Measurements from ENCODE around the gene PIM3. TPM values are rescaled to one million over a fixed set of nuclear protein-coding genes. Genes with fewer than 3 reads are reported as not detected.

Gene PIM3
- total RNA-seq, 1 donor = 19.9 TPM

DNA sequence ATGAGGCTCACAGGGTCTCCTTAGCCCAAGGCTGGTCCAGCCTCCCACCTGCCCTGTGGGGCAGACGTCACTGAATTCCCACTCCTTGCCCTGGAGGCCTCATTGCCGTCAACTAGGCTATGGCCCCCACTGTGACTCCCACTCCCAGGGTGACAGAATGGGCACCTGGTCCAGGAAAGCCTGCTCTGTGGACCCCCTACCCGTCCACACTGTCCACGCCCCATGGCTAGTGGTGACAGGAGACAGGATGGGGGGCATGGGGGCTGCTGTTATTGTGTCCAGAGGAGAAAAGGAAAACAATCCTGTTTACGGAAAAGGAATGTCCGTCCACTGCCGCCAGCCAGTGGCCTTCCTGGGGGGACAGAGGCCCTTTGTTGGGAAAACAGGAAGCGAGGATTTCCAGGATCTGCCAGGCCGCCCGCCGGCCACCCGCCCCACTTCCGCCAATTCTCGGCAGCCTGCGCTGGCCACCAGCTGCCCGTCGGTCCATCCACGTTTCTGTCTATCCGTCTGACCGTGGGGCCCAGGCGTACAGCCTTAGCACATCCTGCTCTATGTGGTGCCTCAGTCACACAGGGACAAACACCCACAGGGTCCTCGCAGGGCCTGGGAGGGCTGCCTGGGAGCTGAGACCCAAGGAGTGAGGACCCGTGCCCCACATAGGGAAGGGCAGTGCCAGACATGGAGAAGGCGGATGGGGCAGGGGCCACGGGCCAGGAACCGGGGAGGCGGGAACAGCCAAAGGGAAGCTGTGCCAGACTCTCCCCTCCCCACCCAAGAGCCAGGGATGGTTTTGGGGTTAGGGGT lies 22.6 kb upstream of the PIM3 start:
- TF ChIP-seq, protein P1, sequence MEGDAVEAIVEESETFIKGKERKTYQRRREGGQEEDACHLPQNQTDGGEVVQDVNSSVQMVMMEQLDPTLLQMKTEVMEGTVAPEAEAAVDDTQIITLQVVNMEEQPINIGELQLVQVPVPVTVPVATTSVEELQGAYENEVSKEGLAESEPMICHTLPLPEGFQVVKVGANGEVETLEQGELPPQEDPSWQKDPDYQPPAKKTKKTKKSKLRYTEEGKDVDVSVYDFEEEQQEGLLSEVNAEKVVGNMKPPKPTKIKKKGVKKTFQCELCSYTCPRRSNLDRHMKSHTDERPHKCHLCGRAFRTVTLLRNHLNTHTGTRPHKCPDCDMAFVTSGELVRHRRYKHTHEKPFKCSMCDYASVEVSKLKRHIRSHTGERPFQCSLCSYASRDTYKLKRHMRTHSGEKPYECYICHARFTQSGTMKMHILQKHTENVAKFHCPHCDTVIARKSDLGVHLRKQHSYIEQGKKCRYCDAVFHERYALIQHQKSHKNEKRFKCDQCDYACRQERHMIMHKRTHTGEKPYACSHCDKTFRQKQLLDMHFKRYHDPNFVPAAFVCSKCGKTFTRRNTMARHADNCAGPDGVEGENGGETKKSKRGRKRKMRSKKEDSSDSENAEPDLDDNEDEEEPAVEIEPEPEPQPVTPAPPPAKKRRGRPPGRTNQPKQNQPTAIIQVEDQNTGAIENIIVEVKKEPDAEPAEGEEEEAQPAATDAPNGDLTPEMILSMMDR (IDR thresholded peaks at IDR 0.05; ENCODE audit: extremely low read depth, low read depth, low read length) = no peak
- Histone ChIP-seq H3K79me2 (ENCODE audit: insufficient read depth, low read length) (no peaks in the 10 kb centered on the region), H3K4me1 (ENCODE audit: insufficient read depth, low read length) (peaks cover 3% of the 10 kb centered on the region), H3K27ac (ENCODE audit: low read depth, low read length) (no peak overlapping the region), H3K4me2 (ENCODE audit: insufficient read depth, low read length) (no peak overlapping the region), H2AFZ (ENCODE audit: low read length) (no peak overlapping the region), H3K9me3 (ENCODE audit: low read depth, low read length) (no peaks in the 10 kb centered on the region), H3K36me3 (ENCODE audit: insufficient read depth, low read length) (no peaks in the 10 kb centered on the region), H3K4me3 (ENCODE audit: insufficient read depth, low read length) (no peak overlapping the region), H3K27me3 (ENCODE audit: insufficient read depth, low read length) (no peaks in the 10 kb centered on the region), H4K20me1 (ENCODE audit: insufficient read depth, low read length) (no peaks in the 10 kb centered on the region)
- no peak for DNase-seq (ENCODE audit: insufficient read length, low spot score, missing footprints)

DNA sequence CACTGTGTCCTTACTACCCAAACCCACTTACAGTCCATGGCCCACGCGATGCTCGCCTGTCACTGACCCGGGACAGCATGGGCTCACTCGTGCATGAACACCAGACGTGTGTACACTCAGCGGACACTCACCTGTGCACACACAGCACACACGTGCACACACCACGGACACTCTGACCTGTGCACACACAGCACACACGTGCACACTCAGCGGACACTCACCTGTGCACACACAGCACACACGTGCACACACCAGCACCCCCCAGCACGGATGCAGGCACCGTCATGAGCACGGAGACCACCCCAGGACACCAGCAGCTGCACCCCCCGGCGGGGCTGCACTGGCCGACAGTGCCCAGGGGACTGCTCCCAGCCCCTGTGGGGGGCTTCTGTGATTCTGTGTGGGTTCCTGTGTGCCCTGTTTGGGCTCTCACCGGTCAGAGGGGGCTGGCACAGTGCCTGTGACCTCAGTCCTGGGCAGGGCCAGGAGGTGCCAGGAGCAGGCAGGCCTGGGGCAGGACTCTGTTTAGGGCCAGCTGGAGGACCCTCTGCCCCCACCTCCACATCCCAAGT lies 21.9 kb upstream of the PIM3 start:
- H3K36me3 ChIP-seq (ENCODE audit: insufficient read depth, low read length) = no peaks in the 10 kb centered on the region

DNA sequence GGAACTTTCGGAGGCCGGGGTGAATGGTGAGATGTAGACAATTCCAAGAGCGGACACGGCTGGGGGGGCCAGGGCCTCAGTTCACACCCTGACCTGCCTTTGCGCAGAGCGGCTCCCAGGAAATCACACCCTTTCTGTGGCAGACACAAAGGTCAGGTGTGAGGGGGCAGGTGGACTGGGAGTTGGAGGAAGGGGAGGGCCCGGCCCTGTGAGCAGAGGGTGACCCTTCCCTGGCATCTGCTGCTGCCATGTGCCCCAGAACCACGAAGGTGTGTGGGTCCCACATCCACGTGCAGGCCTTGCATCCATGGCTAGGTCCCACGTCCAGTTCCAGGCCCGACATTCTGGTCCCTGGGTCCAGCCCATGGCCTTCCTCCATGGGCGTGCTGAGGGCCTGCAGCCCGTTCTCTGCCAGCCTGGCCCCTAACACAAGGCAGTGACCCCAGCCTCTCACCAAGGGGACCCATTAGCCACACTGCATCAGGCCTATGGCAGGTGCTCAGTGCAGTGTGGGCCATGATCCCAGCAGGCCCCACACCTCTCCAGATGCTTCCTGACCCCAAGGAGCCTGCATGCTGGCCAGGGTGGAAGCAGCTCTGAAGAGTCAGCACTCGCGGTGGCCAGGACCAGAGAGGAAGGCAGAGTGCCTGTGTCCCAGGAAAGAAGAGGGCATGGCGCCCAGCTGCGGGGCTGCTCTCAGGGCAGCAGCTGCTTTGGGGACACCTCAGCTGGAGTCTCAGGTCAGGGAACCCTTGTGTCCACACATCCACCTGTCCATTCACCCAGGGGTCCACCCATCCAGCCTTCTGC lies 18.9 kb upstream of the PIM3 start:
- DNase-seq (ENCODE audit: insufficient read length, low spot score, missing footprints) = no peak
- H3K4me3 ChIP-seq (ENCODE audit: insufficient read depth, low read length) = no peak overlapping the region
- no peak overlapping the region for H3K4me2 ChIP-seq (ENCODE audit: insufficient read depth, low read length)
- TF ChIP-seq, protein P1 (IDR thresholded peaks at IDR 0.05; ENCODE audit: extremely low read depth, low read depth, low read length) = no peak
- no peaks in the 10 kb centered on the region for H3K36me3 ChIP-seq (ENCODE audit: insufficient read depth, low read length)
- no peaks in the 10 kb centered on the region for H3K27me3 ChIP-seq (ENCODE audit: insufficient read depth, low read length)
- H3K4me1 ChIP-seq (ENCODE audit: insufficient read depth, low read length) = no peaks in the 10 kb centered on the region
- H3K9me3 ChIP-seq (ENCODE audit: low read depth, low read length) = no peaks in the 10 kb centered on the region
- H3K27ac ChIP-seq (ENCODE audit: low read depth, low read length) = no peak overlapping the region
- no peak overlapping the region for H2AFZ ChIP-seq (ENCODE audit: low read length)
- H3K79me2 ChIP-seq (ENCODE audit: insufficient read depth, low read length) = no peaks in the 10 kb centered on the region
- H4K20me1 ChIP-seq (ENCODE audit: insufficient read depth, low read length) = no peaks in the 10 kb centered on the region

More for the DNA sequence above, 21.9 kb upstream of the PIM3 start:
- no peaks in the 10 kb centered on the region for H4K20me1 ChIP-seq (ENCODE audit: insufficient read depth, low read length)
- H3K27ac ChIP-seq (ENCODE audit: low read depth, low read length) = no peak overlapping the region
- H3K4me2 ChIP-seq (ENCODE audit: insufficient read depth, low read length) = no peak overlapping the region
- H3K4me3 ChIP-seq (ENCODE audit: insufficient read depth, low read length) = no peak overlapping the region
- no peak for DNase-seq (ENCODE audit: insufficient read length, low spot score, missing footprints)
- H2AFZ ChIP-seq (ENCODE audit: low read length) = no peak overlapping the region
- H3K4me1 ChIP-seq (ENCODE audit: insufficient read depth, low read length) = peaks cover 3% of the 10 kb centered on the region
- no peaks in the 10 kb centered on the region for H3K79me2 ChIP-seq (ENCODE audit: insufficient read depth, low read length)
- no peaks in the 10 kb centered on the region for H3K9me3 ChIP-seq (ENCODE audit: low read depth, low read length)
- H3K27me3 ChIP-seq (ENCODE audit: insufficient read depth, low read length) = no peaks in the 10 kb centered on the region
- TF ChIP-seq, protein P1 (IDR thresholded peaks at IDR 0.05; ENCODE audit: extremely low read depth, low read depth, low read length) = no peak

Measured in osteoblast (primary cell).